Ishikawa (cell line): ENCODE results near the gene PIEZO2.

Source experiments
- CEBPB ChIP-seq: IDR thresholded peaks from 2 replicates; pipeline ENCODE4 v1.6.1; 2012
- CREB1 ChIP-seq: IDR thresholded peaks from 2 replicates; pipeline ENCODE4 v1.6.1; 2012; ENCODE audit warnings: low read depth
- EGR1 ChIP-seq: IDR thresholded peaks from 2 replicates; pipeline ENCODE4 v1.6.1; 2012
- EP300 ChIP-seq: IDR thresholded peaks from 2 replicates; pipeline ENCODE4 v1.6.1; 2012; ENCODE audit warnings: borderline replicate concordance
- FOXM1 ChIP-seq: IDR thresholded peaks from 2 replicates; pipeline ENCODE4 v1.6.1; 2012; ENCODE audit warnings: low read depth, borderline replicate concordance
- NFIC ChIP-seq: IDR thresholded peaks from 2 replicates; pipeline ENCODE4 v1.6.1; 2012
- RAD21 ChIP-seq: IDR thresholded peaks from 2 replicates; pipeline ENCODE4 v1.6.1; 2012; ENCODE audit warnings: low read depth
- TAF1 ChIP-seq: IDR thresholded peaks from 2 replicates; pipeline ENCODE4 v1.6.1; 2012; ENCODE audit warnings: low read depth, mild to moderate bottlenecking
- TCF12 ChIP-seq: IDR thresholded peaks from 2 replicates; pipeline ENCODE4 v1.6.1; 2012; ENCODE audit warnings: low read depth
- TEAD4 ChIP-seq: IDR thresholded peaks from 2 replicates; pipeline ENCODE4 v1.6.1; 2012
- YY1 ChIP-seq: IDR thresholded peaks from 2 replicates; pipeline ENCODE4 v1.6.1; 2012; ENCODE audit warnings: low read depth
- ZBTB7A ChIP-seq: IDR thresholded peaks from 2 replicates; pipeline ENCODE4 v1.6.1; 2012; ENCODE audit warnings: low read depth
- TF ChIP-seq, protein P1 (sequence below): IDR thresholded peaks from 2 replicates; pipeline ENCODE4 v1.6.1; 2012
- TF ChIP-seq, protein P2 (sequence below): IDR thresholded peaks from 2 replicates; pipeline ENCODE4 v1.6.1; 2012; ENCODE audit warnings: low read depth, mild to moderate bottlenecking
- TF ChIP-seq, protein P3 (sequence below): IDR thresholded peaks from 2 replicates; pipeline ENCODE4 v1.6.1; 2012

PIEZO2 gene

DNA sequence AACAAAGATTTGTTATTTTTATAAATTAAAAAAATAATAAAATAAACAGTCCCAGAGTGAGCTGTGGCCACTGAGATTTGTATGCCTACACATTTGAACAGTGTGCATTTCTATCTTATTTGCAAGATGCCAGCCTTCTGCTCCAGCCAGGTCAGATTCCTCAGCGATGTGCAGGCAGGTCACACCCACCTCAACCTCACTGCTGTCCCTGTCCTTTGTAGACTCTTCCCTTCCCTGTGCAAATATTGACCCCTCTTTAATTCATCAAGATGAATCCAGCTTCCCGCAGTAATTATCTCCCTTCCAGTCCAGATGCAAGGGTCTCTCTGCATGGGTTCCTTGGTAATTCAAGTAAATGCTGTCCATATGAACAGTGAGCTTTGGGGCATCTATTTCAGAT lies 256.2 kb downstream of the PIEZO2 start:
- TF ChIP-seq CEBPB (no peak), ZBTB7A (no peak), CREB1 (no peak), TCF12 (no peak), FOXM1 (no peak), TEAD4 (no peak)
- TF ChIP-seq, protein P1, sequence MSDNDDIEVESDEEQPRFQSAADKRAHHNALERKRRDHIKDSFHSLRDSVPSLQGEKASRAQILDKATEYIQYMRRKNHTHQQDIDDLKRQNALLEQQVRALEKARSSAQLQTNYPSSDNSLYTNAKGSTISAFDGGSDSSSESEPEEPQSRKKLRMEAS, result no peak
- TF ChIP-seq, protein P2, sequence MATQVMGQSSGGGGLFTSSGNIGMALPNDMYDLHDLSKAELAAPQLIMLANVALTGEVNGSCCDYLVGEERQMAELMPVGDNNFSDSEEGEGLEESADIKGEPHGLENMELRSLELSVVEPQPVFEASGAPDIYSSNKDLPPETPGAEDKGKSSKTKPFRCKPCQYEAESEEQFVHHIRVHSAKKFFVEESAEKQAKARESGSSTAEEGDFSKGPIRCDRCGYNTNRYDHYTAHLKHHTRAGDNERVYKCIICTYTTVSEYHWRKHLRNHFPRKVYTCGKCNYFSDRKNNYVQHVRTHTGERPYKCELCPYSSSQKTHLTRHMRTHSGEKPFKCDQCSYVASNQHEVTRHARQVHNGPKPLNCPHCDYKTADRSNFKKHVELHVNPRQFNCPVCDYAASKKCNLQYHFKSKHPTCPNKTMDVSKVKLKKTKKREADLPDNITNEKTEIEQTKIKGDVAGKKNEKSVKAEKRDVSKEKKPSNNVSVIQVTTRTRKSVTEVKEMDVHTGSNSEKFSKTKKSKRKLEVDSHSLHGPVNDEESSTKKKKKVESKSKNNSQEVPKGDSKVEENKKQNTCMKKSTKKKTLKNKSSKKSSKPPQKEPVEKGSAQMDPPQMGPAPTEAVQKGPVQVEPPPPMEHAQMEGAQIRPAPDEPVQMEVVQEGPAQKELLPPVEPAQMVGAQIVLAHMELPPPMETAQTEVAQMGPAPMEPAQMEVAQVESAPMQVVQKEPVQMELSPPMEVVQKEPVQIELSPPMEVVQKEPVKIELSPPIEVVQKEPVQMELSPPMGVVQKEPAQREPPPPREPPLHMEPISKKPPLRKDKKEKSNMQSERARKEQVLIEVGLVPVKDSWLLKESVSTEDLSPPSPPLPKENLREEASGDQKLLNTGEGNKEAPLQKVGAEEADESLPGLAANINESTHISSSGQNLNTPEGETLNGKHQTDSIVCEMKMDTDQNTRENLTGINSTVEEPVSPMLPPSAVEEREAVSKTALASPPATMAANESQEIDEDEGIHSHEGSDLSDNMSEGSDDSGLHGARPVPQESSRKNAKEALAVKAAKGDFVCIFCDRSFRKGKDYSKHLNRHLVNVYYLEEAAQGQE, result no peak

DNA sequence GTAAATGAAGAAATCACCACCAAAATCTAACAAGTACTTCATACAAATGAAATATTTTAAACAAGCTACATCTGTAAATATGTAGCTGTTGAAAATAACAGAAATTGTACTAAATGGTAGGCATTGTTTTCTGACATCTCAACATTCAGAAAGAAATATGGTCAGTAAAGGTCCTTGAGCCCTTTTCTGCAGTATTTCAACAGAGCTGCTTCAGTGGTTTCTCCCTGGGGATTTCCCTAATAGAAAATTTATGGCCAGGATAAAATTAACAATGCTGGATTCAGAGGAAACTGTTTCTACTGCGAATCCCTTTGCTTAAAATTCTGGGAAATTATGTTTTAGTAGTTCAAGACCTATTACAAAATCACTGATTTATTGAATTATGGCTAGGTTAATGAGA lies 256.6 kb downstream of the PIEZO2 start:
- TF ChIP-seq, protein P1, result no peak
- TF ChIP-seq TAF1 (no peak), TCF12 (no peak), EGR1 (no peak), RAD21 (no peak), CEBPB (no peak)

DNA sequence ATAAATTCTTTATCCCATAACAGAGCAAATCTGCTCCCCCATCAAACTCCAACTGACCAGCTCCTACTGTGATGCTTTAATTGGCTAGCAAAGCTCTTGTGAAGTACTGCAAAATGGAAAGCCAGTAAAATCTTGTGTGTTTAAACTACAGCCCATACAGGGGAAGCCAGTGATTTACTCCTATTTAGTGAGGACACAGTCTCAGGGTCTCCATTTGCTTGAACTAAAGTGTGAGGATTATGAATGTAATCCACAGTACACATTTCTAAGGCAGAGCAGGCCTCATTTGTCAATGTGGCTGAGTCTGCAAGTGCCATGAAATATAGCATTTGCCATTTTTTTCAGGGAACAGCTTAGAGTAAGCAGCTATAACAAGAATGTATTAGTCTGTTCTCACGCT lies 259.3 kb downstream of the PIEZO2 start:
- no peak for TF ChIP-seq NFIC
- no peak for TF ChIP-seq ZBTB7A
- TF ChIP-seq TAF1, result no peak
- TF ChIP-seq EP300, result no peak
- TF ChIP-seq RAD21, result no peak
- TF ChIP-seq EGR1, result no peak
- no peak for TF ChIP-seq TCF12
- no peak for TF ChIP-seq YY1
- no peak for TF ChIP-seq TEAD4
- TF ChIP-seq, protein P2, result no peak
- TF ChIP-seq CEBPB, result no peak
- TF ChIP-seq CREB1, result no peak
- TF ChIP-seq, protein P3, sequence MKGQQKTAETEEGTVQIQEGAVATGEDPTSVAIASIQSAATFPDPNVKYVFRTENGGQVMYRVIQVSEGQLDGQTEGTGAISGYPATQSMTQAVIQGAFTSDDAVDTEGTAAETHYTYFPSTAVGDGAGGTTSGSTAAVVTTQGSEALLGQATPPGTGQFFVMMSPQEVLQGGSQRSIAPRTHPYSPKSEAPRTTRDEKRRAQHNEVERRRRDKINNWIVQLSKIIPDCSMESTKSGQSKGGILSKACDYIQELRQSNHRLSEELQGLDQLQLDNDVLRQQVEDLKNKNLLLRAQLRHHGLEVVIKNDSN, result no peak
- TF ChIP-seq, protein P1, result no peak
- no peak for TF ChIP-seq FOXM1

DNA sequence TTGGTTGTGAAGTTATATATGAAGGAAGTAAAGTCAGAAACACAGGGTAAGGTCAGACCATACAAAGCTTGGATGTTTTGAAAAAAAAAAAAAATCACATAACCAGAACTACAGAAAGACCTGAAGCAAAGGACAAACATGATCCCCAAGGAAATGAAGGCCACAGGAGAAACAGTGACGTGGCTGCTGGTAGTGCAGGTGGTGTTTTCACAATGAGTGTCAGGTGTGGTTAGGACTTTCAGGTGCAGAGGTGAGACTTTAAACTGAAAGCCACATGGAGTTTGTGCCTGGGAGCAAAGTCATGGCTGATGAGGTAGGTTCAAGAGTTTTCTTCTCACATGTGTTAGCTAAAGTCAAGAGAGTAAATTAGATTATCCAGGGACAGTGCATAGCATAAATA lies 270.7 kb downstream of the PIEZO2 start:
- TF ChIP-seq, protein P1, result no peak
- TF ChIP-seq, protein P2, result no peak
- TF ChIP-seq ZBTB7A (no peak), FOXM1 (no peak), YY1 (no peak), RAD21 (no peak), TEAD4 (no peak), CEBPB (no peak), EGR1 (no peak), TCF12 (no peak), TAF1 (no peak), CREB1 (no peak), NFIC (no peak), EP300 (no peak)
- TF ChIP-seq, protein P3, result no peak
